GM18907 (cell line): Measurements from ENCODE around the gene MDGA2.

Source experiments
- ATAC-seq: cut with Tn5 transposase; IDR thresholded peaks from one replicate; pipeline ENCODE4 v1.9.1; 2021; ENCODE audit warnings: mild to moderate bottlenecking, moderate library complexity; ENCODE audit not compliant: unreplicated experiment

The MDGA2 gene

DNA sequence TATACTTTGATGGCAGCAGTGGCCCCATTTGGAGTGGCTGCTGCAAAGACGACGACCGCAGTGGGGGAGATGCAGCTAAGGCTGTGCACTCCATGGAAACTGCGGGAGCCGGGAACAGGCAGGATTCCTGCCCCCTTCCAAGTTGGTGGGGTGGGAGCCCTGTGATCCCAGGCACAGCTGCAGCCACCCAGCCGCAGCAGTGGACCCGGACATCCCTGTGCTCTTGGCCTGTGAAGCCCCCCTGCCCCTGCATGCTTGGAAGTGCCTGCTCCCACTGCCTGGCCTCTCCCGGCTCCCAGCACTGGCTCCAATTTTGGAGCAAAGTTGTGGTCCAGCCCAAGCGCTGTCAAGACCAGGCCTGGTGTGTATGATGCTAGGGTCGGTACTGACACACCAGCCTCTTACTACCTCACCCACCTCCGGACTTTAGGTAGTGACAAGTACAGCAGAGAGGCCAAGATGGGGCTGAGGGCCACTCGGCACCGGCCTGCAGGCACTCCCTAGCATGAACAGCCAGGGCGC lies 521.1 kb downstream of the MDGA2 start:
- no peak for ATAC-seq

DNA sequence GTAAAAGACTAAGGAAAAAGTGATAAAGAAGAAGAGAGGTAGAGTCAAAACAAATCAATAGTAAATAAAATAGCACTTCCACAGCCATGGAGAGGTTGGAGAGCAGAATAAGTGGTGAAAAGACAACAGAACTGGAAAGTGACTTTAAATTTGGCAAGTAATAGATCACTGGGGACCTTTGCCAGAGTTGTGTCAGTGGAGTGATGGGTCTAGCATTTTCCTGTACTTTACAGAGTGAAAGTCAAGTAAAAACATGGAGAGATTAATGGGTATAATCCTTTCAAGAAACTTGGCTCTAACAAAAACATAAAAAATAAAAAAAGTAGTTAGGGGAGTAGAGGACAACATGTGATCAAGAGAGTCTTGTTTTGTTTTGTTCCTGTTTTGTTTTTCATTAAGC lies 521.7 kb downstream of the MDGA2 start:
- no peak for ATAC-seq

DNA sequence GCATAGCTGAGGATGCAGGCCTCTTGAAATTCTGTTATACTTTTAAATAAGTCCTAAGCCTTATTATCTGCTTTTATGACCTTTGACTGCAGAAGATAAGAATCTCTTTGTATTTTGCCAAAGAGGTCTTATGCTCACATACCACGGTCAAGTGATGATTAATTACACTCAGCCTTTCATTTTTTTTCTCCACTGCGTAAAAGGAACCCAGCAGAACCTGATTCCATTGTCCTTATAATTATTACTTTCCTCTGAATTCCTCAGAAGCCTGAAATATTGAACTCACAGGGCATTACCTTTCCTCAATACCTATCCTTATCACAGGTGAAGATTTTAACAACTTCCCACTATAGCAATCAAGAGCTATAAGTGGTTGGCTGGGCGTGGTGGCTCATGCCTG lies 525.1 kb downstream of the MDGA2 start:
- no peak for ATAC-seq

DNA sequence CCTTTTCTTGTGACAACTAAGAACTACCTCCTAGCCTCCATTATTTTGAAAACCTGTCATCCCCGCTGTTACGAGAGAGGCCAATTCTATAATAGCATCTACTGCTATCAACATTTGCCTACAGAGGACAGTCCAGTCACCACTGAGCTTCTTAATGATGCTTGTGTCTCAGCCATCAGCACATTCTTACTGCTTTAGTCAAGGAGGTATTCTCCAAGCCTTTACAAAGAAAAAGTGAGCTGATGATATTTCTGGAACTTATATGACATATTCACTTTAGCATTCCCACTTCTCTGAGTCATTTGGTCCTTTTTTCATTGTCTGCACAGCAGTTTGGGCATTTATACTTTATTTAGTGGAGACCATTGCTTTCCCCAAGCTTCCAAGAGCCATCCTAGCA lies 526.1 kb downstream of the MDGA2 start:
- no peak for ATAC-seq

DNA sequence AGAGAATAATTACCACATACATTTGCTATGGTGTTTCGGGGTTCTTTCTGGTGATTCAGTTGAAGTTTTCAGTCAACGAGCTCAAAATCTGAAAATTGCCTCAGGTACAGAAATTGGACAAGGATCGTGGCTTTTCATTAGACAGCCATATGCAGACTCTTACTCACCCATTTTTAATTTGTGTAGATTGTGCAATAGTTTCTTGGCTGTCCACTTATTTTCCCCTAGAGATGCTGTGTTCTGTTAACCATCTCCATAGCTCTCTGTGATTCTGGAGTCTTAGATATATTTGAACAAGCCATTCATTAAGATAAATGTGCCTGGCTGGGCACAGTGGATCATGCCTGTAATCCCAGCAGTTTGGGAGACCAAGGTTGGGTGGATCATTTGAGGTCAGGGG lies 526.7 kb downstream of the MDGA2 start:
- no peak for ATAC-seq

DNA sequence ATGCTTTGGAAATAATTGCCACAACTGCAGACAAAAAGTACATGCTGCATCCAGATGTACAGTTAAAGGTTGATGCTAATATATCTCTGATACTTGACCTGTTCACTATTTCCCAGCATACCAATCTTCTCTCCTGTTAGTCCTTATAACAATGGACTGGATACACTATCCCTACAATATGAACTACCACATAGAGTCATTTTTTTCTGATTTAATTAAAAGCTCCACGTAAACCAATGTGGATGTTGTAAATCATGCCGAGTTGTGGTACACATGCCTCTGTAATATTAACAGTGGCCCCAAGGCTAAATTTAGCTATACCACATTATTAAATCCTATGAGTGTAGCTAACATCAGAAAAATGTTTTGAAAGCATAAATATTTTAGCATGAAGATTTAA lies 554.8 kb downstream of the MDGA2 start:
- no peak for ATAC-seq

DNA sequence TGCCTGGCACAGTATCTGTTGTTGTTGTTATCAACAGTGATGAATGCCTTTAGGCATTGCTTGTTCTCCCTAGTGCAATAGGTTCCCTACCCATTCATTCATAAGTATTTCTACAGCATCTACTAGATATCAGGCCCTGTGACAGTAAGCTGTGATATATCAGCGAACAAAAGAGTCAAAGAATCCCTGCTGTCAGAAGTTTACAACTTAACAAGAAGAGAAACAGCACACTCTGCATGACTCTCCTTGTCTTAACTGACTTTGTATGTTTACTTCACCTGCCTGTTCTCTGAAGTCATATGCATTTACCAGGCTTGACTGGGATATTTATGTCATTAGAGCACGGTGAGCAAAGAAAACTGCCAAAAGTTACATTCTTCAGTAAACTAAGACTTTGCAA lies 571.6 kb downstream of the MDGA2 start:
- ATAC-seq: no peak

DNA sequence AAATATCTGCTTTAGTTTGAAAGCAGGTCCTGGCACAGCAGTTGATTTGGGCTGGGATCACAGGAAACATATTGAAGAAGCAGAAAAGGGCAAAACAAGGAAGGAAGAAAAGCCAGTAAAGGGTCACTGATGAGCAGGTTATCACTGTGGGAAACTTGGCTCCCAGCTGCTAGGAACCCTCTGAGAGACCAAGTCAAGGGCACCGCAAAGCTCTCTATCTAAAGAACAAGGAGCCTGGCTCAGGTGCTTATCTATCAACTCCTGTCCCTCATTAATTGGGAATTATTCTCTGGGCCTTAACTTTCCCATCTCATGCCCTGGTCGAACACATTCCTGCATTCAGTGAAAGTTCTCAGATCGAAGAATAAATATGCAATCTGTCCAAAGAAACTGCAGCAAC lies 572.9 kb downstream of the MDGA2 start:
- no peak for ATAC-seq

DNA sequence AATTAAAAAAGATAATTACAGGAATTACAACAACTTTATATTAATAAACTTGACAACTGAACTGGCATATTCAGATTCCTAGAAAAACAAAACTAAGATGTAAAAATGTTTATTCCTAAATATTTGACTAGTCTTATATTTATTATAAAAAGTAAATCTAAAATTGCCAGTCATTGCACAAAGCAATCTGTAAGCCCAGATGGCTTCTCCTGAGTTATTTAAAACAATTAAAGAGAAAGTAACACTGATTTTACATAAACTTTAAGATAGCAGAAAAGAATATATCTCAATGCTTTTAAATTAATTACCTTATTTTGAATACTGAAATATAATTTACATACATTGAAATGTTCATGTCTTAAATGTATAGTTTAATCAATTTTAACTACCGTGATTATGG lies 589.7 kb downstream of the MDGA2 start:
- ATAC-seq: no peak

DNA sequence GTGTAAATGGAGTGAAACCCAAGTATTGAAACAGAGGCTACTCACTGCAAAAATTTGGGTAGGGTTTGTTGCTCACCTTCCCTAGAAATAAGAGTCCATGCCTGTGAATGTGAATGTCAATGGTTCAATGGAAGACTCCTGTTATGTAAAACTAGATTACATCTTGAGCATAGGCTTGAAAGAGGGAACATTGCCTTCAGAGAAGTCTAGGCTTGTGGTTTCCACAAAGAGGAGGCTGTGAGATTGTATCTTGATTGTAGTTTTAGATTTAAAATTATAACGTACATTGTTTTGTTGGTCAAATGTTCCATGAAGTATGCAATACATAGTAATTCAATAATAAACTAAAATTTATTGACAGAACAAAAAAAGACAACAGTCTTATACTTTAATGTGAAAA lies 610.1 kb downstream of the MDGA2 start:
- no peak for ATAC-seq

DNA sequence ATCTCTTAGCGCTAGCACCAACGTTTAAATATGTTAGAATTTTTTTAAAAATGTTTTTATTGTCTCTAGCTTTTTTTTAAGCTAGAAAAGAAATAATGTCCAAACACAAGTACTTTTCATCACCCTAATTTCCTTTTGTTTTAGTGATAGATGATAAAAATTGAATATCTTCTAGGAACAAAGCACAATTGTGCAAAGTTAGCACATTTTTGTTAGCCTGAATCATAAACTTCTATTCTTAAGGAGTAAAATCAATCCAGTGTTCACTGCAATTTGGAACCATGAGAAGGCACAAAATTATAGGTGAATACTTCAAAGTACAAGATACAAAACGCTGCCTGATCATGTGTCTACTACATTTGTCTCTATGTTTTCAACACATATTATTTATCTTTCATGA lies 615.4 kb downstream of the MDGA2 start:
- no peak for ATAC-seq

DNA sequence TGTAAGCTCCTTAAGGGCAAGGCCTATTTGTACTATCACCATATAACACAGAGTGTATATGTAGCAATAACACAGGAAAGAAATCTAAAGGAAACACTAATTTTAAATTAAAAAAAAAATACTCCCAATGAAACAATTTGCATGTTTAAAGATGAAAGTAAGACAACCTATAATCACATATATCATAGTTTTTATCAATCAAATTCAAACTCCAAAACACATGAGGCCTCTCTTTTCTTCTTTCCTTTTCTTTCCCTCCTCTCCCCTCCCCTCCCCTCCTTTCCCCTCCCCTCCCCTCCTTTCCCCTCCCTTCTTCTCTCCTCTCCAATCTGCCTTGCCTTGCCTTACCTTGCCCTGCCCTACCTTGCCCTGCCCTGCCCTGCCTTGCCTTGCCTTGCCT lies 618.0 kb downstream of the MDGA2 start:
- no peak for ATAC-seq

DNA sequence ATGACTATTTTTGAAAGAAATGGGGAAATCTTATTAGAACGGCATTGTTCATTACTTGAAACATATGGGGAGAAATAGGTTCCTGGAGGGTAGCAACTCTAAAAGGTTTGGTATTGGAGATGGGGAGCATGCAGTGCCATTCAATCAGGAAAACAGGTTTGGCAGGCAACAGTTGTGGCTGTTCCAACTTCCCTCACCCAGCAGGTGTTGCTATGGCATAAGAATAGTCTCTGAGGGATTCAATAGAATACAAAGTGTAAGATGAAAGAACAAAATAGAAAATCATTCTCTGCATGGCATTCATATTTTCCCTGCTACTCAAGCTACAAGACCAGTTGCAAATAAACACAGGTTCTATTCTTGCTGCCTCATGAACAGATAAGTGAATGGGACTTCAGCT lies 630.6 kb downstream of the MDGA2 start:
- no peak for ATAC-seq

DNA sequence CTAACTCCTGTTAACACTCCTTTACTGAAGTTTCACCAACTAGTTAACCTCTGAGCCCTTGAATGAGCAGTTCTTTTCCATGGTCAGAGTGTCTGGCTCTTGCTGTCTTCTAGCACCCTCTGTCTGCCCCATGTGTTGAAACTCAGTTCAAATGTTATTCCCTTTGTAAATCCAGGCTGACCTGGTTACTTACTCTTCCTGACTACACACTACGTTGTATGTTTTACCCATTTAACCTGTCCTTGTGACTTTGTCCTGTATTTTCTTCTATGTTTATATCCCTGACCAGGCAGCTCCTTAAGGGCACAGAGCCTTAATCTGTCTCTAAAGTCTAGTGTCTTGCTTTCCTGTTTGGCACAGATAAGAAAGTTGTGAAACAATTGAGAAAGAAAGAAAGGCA lies 634.9 kb downstream of the MDGA2 start:
- ATAC-seq: no peak

DNA sequence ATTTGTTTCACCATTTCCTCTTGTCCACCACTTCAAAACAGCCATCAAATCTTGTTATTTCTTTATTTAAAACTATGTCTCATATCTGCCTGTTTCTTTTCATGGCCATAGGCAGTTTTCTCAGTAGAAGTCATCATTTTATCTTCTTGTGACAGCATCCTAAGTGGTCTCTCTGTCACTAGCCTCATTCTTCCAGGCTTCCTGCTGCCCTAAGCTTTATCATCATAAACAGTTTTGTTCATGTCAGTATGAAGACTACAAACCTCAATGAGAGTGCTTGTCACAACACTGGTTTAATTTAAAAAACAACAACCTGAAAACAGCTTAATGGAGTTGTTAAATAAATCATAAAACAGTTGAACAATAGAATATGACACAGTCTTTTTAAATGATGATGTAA lies 636.1 kb downstream of the MDGA2 start:
- no peak for ATAC-seq

DNA sequence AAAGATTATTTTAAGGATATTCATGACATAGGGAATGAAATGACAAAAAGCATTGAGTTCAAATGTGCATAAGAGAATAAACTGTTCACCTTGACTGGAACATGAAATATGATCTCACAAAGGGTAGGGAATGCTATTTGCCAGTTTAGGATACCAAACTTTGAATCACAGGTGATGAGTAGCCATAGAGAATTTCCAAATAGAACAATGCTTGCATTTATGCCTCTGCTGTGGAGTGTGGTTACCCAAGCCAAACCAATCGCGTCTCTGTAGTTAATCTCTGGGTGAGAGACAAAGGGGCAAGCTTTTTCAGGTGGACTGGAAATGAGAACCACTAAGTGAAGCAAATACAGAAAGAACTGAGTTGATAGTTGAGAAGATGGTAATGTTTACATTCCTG lies 652.7 kb downstream of the MDGA2 start:
- no peak for ATAC-seq

DNA sequence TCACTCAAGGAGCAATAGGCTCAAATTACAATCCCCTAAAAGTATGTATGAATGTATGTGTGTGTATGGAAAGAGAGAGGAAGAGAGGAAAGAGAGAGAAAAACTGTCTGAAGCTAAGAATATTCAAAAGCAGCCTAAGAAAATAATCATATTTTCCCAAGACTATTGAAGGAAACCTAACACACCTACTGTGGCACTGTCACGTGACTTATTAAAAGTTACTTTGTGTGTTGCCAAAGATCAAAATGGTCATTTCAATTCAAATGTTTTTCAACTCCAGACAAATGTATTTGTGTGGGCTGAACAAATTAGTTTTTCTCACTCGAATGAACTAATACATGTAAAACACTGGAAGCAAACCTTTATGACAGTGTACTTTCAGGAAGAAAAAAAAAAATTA lies 654.9 kb downstream of the MDGA2 start:
- ATAC-seq: no peak

DNA sequence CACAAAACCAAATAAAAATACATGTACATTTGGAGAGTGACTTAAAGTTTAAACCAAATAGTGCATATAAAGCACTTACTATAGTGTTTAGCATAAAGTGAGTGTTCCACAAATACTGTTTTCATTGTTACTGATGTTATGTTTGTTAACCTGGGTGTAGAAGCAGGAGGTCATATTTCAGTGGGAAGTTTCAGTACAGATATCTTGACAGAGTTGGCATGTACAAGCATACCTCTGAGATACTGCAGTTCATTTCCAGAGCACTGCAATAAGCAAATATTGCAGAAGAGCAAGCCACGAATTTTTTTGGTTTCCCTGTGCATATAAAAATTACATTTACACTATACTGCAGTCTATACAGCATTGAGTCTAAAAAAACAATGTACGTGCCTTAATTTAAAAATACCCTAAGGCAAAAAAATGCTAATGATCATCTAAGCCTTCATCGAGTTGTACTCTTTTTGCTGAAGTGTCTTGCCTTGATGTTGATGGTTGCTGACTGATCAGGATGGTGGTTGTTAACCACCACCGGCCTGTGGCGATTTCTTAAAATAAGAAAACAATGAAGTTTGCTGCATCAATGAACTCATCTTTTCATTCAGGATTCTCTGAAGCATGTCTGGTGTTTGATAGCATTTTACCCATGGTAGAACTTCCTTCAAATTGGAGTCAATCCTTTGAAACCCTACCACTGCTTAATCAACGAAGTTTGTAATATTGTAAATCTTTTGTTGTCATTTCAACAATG lies 662.7 kb downstream of the MDGA2 start:
- ATAC-seq: no peak

DNA sequence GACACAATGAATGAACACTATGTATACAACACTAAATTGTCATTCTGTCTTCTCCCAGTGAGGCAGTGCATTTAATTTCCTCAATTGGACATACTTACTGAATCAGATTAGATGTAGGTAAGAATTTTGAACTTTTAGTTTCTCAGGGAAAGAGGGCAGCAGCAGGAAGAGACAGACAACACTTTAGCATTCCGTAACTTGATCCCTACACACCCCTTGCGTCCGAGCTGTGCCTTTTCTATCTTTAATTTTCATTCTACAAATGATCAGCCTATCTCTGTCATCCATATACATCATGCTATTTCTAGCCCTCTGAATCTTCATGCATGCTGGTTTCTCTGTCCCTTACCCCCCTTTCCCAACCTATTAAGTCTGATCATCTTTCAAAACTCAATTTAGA lies 665.8 kb downstream of the MDGA2 start:
- ATAC-seq: no peak

DNA sequence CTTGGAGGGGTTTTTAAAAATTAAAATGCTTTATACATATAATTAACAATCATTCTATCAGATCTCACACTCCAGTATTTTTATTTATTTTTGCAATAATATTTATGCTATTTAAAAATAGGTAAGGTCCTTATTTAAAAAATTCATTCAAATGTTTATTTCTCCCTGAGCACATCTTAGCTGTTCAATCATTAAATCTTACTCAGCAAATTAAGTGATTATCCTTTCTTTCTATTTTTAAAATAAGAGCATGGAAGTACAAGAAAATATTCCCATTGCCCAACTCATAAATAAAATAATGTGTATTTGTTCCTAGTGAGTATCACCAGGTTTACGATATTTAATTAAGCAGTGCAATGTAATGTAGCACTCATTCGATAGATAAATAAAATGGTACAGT lies 666.7 kb downstream of the MDGA2 start:
- ATAC-seq: no peak

DNA sequence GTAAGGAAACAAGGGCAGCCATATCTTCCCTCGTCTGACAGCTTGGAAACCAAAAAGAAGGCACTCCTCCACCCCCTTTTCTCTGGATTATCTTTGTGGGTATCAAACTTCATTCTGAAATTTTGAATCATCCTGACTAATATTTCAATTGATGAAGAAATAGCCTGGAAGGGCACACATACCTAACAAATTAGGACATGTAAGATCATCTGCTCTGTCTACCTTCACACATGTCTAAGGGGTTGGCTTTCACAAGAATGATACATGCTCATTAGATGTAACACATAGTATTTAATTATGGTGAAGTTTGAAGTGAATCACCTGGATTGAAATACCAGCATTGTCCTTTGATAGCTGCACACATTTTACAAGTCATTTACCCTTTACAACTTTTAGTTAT lies 675.7 kb downstream of the MDGA2 start:
- ATAC-seq: no peak

DNA sequence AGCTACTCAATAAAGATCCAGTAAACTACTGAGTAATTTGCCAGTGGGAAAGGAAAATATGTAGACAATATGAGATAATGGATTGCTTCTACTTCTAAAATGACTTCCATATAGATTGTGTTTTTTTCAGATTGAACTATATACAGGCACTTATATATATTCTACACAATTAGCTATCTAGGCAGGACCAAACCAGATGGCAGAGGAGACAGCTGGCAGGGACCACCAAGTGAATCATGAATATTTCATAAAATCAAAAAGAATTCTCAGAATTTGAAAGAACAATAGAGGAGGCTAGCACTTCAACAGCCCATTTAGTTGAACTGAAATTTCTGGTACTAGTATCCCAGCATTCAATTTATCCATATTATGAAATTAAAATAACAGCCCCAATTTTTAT lies 685.8 kb downstream of the MDGA2 start:
- ATAC-seq: no peak

DNA sequence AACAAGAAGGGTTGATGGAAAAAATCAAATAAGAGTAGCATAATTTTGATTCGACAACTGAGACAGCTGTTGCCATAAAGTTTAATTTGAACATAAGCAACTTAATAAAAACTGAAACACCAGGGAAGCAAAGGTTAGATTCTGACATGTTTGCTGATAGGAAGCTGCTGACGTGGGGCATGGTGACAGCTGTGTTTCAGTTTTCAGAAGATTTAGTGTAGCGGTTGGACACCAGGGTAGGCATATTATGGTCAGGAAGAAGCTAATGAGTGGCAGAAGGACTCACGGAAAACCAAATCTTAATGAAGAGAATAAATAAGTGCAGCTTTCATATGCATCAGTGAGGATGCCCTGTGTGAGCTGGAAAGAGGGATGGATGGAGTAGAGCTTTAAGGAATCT lies 687.1 kb downstream of the MDGA2 start:
- ATAC-seq: no peak
